Stimulated activated CD4-positive, alpha-beta T cell treated with anti-CD3 and anti-CD28 coated beads, Interleukin-12 subunit alpha, Interleukin-12 subunit beta, amount 100 ng/mL, for 24 hours (primary cell): ENCODE measurements around the gene C14orf180.

Experiments
- DNase-seq, 2 experiments: peaks; one replicate each; pipeline ENCODE4 v3.0.0-alpha.2; 2020; ENCODE audit warnings: low read depth in 2 of 2

The C14orf180 gene

DNA sequence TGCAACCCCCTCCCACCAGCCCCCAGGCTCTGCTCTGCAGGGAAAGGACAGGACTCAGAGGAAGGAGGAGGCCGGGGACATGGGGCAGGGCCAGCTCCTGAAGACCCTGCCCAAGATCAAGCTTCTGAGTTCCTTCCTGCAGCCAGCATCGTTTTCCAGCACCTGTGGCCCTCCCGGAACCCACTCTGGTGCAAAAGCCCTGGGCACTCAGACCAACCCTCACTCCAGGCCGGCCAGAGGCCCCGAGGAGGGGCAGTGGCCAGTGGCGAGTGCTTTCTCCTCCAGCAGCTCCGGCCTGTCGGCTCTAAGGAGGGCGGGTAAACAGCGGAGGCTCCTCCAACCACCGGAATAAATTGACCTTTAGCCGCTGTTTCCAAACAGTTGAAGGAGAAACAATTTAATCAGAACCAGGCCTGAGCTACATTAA, 14.2 kb downstream of the C14orf180 start:
- no peak for DNase-seq

DNA sequence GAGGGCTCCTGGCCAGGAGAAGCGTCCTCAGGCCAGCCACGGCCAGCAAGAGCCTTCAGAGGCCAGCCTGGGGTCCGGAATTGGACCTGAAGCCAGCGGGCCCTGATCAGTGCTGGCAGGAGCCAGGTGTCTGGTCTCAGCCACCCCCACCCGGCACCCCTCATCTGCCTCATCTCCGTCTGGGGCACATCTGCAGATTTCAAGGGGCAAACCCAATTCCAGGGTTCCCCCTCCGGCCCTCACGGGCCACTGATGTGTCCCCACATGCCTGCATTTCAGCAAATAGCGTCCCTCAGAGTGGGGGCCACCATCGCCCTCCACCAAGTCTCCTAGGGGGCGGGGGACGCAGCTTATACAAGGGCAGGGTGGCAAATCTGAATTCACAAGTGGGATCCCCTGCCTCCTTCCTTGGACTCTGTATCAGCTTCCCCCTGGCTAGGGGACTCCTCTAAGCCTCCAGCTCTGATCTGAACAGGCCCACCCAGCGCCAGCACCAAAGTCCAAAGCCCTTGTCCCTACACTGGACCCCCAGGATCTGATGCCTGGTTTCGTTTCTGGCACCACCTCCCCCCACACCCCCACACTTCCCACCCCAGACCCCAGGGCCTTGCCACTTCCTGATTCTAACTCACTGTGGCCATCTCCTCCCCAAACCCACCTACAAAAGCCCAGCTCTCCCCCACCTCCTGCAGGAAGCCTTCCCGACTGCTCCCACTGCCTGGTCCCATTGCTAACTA, 14.9 kb downstream of the C14orf180 start:
- DNase-seq = no peak

DNA sequence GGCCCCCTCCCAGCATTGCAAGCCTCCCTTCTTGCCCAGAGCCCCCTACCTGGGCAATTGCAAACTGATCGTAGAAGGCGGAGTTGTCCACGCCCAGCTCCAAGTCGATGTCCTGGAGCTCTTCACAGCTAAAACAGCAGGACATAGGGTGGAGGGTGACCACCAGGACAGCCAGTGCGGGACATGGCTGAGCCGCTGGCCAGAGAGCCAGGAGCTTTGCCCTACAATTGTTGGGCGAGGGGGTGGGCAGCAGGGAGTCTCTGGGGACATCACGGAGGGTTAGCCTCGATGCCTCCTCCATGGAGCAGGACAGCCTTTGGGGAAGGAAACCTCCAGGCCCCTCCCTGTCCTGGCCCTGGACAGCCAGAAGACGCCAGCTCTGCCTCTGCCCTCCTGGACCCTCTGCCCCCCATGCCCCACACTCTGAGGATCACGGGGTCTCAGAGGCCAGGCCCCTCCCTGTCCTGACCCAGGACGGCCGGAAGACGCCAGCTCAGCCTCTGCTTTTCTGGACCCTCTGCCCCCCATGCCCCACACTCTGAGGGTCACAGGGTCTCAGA, 15.6 kb downstream of the C14orf180 start:
- DNase-seq = no peak

DNA sequence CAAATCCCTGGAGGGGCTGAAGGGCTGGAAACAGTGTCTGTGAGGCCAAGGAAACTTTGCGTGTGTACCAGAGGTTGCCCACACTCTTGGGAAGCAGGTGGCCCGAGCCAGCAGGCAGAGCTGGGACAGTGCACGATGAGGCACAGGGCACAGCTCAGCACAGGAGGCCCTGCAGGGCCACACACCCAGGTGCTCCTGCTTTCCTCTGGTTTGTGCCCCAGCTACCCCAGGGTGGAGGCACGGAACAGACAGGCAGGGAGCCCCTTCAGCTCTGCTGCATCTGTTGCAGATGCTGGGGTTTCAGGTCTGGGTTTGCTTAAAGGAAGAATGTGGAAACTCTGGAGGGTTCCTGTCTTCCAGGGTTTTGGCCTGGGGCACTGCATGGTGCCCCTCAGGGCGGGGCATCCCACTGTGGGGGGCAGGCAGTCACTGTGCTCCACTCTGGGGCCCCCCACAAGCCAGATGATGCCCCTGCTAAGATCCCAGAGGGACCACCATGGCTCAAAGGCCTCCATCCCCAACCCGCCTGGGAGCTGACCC, 16.4 kb downstream of the C14orf180 start:
- no peak for DNase-seq

DNA sequence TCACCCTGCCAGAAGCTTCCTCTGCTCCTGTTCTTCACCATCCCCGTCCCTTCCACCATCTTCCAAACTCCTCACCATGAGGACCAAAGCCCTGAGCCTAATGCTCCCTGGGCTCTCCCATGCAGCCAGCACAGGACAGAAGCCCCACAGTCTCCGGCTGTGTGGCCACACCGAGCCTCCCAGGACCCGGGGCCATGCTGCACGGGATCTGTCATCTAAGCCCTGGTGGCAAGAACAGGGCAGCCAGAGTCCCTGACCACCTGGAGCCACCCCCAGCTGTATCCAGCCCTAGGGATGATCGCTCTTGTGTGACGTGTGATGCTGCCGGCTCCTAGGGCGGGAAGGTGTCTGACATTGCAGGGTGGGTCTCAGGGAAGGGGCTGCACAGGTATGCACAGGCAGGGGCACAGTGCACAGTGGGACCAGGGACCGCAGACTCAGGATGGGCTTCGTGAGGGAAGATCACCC, 16.9 kb downstream of the C14orf180 start:
- no peak for DNase-seq

DNA sequence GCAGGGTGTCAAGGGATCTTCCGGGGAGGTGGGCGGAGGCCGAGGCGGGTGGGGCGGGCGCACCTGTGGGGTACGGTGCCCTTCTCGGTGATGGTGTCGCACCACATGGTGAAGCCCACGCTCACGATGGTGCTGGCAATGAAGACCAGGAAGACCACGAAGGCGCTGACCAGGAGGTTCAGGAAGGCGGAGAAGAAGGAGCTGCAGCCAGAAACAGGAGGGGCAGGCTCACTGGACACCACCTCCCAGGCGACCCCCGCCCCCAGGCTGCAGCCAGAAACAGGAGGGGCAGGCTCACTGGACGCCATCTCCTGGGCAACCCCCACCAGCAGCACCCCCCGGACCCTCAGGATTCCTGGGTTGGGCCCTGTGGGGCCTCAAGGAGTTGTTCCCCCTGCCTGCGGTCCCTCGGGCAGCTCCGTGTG, 17.4 kb downstream of the C14orf180 start:
- no peak for DNase-seq

DNA sequence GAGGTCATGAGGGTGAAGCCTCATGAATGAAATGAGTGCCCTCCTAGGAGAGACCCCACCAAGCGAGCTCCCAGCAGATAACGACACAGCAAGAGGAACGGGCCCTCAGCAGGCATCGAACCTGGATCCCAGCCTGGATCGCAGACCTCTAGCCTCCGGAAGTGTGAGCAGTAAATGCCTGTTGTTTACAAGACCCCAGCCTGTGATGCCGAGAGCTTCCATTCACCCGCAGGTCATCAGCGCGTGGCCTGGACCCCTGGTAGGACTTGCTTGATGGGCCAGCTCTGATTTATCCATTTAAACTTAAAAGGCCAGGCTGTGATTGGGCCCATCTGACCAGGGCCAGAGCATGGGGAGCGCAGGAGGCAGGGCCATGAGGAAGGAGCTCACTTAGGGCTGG, 18.0 kb downstream of the C14orf180 start:
- no peak for DNase-seq

DNA sequence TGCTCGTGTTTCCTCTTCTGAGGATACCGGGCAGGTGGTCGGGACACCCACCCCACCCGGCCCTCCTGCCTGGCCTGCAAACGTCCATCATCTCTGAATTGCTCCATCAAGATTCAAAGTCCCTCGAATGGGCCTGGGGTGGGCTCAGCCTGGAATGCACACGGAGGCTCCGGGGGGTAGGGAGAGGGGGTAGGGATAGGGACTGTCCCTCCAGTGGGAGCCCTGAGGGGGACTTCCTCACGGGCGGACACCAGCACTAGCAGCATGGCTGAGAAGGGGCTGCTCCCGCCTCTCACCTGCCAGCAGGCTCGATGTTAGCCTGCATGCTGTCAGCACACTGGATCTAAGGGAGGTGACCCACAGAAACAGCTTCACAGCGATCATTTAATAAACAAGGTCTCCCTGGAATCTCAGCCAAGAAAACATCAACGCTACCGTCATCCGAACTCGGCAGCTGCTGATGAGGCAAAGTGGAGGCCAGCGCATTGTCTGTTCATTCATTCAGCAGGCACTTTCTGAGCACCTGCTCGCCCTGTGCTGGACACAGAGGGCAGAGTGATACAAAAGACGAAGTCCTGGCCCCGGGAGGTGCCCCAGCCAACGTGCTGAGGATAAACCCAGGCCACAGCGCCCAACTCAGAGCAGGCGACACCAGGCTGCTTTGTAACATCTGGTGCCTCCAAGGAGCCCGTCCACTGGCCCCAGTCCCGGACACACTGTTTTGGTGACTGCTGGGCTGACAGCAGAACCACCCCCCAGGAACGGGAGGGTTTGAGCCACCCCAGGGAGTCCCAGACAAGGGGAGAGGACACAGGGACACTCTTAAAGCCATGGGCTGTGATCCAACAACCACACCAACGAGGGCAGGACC, 18.7 kb downstream of the C14orf180 start:
- DNase-seq = no peak

DNA sequence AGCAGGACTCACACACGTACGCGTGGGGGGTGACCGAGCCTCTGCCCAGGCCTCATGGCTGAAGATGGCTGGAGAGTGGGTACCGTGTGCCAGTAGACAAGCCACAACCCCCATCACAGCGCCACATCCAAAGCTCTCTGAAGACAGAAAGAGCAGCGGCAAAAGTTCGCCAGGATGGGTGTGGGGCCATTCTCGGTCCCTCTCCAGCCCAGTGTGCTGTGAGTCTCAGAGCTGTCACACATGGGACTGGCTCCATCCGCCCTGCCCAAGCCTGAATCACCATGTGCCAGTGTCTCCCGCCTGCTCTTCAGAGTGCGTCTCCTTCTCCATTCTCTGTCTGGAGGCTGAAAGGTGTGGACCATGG, 19.3 kb downstream of the C14orf180 start:
- DNase-seq = no peak

DNA sequence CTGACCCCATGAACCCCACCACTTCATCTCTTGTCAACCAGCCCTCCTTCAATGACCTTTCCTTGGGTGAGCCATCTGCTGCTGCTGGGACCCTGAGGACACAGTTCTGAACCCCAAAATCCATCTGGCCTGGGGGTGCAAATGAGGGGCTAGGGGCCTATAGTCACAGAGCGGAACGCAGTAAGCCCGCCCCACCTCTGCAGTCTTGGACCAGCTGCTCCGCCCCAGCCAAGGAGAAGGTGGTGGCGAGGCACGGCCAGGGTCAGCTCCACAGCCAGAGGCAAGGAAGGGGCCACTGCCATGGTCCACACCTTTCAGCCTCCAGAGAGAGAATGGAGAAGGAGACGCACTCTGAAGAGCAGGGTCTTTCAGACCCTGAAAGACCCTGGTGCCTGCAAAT, 19.9 kb downstream of the C14orf180 start:
- DNase-seq = no peak

DNA sequence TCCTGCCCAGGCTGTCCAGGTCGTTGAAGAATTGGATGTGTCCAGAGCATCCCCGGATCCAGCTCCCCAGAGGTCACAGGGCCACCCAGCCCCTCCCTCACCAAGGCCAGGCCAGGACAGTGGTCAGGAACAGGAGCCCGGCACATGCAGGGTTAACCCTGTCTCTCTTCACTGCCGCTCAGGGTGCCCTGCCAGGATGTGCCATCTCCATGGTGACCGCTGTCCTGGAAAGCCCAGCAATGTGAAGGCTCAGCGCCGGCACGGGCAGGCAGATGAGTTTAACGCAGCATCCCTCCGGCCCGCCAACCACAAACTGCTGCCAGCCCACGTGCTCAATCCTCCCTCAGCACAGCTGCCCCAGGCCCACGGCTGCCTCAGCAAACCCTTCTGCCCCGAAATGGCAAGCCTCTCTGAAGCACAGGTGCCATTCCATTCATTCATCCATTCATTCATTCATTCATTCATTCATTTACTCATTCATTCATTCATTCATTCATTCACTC, 20.6 kb downstream of the C14orf180 start:
- DNase-seq = no peak

DNA sequence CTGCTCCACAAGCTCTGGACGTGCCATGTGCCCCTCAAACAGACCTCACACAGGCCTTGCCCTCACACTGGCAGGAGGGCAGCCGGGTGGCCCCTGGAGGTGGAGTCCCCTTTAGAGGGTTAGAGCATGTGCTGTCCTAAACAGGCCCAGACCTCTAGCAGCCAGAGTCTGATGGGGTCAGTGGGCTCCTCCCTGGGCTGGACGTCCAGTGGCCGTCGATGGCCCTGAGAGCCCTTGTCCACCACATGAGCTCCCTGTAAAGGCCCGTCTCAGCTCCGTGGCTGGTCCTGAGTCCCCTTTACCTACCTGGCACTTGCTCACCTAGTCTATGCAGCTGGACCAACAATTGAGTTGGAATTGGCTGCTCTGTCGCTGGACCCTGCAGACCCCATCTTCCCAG, 21.2 kb downstream of the C14orf180 start:
- no peak for DNase-seq

DNA sequence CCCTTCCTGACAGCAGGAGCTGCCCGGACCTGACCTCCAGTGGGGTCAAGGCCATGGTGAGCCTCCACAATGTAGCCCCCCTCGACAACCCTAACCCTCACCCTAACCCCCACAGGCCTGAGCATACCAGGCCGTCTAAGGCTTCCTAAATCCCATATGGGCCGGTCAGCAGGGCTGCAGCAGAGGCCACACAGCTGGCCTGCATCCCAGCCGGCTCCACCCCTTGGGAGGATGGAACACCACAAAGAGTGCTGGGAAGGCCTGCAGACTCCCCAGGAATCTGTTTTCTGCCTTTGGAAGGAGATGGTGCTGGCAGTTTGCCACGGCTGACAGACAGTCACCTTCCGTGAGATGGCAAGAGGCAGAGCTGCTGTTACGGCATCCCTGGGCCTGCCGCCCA, 22.2 kb downstream of the C14orf180 start:
- no peak for DNase-seq

DNA sequence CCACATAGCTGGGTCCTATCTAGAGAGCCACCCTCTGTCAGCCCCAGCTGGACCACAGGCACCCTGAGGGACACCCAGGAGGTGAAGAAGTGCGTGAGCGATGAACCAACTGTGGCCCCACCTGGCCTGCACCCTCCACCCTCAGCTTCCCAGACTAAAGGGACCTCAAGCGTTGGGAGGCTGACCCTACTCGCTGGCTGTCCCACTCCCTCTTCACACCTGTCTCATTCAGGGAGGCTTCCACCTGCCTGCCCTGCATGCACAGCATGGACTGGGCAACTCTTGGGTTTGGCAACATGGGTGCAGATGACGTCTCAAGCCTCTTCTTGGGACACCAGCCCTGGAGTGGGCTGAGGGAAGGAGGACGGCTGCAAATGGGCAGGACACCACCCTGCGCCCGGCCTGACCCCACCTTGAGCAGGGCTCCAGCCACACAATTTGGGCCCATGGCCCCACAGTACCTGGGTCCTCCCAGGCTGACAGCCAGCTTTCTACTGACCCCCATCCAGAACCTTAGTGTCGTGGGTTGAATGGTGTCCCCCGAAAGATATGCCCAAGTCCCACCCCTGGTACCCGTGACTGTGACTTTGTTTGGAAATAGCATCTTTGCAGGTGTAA, 22.9 kb downstream of the C14orf180 start:
- DNase-seq = no peak

DNA sequence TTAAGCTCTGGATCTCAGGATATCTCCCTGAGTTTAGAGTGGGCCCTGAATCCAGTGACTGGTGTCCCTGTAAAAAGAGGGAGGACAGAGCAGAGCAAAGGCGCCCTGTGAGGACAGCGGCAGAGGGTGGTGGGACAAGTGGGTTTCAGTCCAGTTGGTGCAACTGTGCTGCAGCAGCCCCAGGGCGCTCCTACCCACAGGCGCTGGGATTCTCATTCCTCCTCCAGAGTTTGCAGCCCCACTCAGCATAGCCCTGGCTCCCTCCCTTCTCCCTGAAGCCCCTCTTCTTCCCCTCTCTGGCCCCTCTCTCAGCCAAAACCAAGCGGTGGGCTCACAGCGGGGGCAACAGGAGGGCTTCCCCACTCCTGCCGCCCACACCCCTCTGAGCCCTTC, 23.4 kb downstream of the C14orf180 start:
- no peak for DNase-seq

DNA sequence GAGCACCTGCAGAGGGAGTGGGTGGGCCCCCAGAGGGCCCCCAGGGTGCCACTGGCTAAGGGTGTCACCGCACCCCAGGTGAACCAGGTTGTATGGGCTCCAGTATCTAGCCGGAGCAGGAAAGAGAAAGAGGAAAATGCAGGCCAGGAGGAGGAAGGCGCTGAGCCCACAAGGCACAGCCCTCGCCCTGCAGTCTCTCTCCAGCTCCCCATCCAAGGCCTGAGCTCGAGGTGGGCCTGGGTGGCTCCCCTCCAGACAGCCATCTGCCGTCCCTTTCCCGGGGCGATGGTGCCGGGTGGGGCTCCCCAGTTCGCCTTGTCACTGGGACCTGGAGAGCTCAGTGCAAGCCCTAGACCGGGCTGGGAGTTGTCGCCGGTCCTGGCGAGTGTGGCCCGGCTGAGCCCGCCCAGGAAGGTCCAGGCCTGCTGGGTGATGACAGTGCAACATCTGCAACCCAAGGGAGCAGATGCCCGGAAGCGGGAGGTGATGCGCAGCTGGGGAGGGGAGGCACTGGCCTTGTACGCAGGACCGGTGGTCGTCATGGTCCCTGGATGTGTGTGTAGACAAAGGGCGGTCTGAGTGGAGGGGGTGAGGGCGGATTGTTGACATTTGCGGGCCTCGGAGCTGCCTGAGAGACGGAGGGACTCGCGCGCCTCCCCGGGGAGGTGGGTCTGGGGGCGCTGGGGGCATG, 24.3 kb downstream of the C14orf180 start:
- DNase-seq = no peak

DNA sequence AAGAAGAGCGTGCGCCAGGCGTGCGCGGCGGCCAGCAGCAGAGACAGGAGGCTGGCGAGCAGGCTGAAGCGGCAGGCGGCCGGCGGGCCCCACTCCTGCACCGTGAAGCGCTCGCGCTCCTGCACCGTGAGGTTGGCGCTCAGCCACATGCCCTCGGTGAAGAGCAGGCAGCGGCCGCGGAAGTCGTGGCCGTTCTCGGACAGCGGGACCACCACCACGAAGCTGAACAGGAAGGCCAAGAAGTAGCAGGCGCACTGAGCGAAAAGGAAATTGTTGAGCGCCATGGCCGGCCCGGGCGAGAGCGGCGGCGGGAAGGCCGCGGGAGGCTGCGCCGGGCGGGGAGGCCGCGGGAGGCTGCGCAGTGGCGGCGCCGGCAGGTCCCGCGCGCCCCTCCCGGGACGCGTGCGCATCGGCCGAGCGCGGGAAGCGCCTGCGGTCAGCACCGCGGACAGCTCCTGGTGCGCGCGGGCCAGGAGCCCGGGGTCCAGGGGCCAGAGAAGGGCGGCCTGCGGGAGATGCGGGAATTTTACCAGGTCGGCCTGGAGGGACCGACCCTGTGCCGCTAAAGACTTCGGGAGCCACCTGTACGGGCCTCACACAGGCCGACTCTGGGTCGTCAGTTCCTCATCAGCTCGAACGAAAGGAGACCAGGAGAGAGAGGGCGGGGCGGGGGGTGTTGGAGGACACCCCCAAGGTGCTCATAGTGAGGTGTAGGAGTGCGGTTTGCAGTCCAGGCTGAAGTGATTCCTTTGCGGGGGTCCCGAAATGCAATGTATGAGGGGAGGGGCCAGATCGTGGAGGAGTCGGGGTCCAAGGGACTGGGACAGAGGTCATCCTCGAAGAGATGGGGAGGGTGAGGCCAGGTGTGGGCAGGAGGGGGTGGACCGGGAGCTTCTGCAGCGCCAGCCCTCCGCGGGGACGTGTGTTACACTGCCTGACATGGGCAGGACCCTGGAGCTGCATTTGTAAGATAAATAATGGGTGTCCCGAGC, 25.2 kb downstream of the C14orf180 start, which contains the start of gene TMEM179:
TSS of gene TMEM179 (minus strand) at position 315 of the 992 bp plus-strand sequence. CDS start at position 284, 31 bp downstream.
- no peak for DNase-seq

DNA sequence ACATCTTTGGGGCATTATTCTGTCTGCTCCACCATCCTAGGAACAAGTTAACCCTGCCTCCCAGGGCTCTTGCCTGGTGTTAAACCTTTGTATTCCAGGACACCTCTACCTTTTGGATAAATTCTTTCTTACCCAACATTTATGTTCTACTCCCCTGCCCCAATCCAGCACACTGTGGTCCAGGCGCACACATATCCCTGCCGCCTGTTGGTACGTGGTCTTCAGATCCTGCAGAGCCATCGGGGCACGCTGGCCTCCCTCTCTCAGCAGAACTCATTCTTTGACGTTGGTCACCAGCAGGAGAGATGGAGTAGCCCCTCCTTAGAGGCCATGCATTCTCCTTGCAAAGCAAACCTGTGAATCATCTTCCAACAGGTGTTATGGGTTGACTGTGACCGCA, 30.1 kb downstream of the C14orf180 start:
- no peak for DNase-seq

DNA sequence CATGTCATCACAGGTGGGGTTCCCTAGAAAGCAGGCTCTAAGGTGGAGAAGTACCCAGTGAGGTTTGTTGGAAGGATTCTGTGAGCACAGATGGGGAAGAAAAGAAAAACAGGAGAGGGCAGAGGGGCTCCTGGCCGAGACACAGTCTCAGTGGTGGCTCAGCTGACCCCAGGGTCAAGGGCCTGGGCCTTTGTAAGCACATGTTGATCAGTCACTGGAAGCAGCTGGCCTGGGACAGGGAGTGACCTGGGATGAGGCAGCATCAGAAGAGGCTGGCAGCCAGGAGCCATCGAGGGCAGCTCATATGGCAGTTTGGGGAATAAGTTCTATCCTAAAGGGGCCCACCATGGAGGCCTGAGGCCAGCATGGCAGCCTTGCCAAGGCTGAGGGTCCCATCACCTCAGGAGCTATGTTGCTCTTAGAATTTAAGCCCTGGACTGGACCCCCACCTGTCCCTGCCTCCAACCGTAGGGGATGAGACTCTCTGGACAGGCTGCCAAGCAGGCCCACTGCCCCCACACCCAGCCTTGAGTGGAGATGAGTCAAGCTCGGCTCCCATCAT, 31.3 kb downstream of the C14orf180 start:
- no peak for DNase-seq
